Measurements from ENCODE around the gene TXNDC5.
"Not testable (repeated sequence)": the region's sequence is repeated elsewhere in the genome, so short reads cannot be mapped to it uniquely, and the experiment has no call there.

Gene TXNDC5

DNA sequence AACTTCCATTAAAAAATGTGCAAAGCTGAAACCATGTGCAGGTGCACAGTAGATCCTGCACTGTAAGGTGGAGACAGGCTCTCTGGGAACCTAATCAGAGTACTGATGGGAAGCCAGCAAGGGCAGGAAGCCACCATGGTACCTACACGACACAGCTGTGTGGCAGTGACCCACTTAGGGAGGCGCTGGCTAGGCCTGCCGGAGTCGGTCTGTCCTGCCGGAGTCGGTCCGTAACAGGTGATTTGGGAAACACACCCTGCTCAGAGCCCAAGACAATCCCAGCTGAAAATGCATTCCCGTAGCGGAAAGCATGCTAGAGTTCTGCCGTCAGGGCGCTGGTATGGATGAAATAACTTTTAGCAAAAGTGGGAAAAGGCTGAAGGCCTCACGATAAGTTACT is 17.2 kb downstream of the TXNDC5 start:
- ChIA-PET CTCF (no interaction called here), POLR2A (no interaction called here)
- TF ChIP-seq HDGF (IDR thresholded peaks at IDR 0.05; ENCODE audit: borderline replicate concordance) (no peak), FOXM1 (IDR thresholded peaks at IDR 0.05; ENCODE audit: borderline replicate concordance) (no peak), CTBP1 (IDR thresholded peaks at IDR 0.05; ENCODE audit: borderline replicate concordance) (no peak), L3MBTL2 (conservative IDR thresholded peaks at IDR 0.05) (no peak), ZNF384 (IDR thresholded peaks at IDR 0.05) (no peak), BHLHE40 (IDR thresholded peaks at IDR 0.05; ENCODE audit: borderline replicate concordance) (no peak), ELF4 (IDR thresholded peaks at IDR 0.05) (no peak), FOXA1 (IDR thresholded peaks at IDR 0.05) (no peak), LEF1 (IDR thresholded peaks at IDR 0.05; ENCODE audit: borderline replicate concordance) (no peak), NFRKB (IDR thresholded peaks at IDR 0.05) (no peak)
- no peak for DNase-seq (ENCODE audit: extremely low spot score)

DNA sequence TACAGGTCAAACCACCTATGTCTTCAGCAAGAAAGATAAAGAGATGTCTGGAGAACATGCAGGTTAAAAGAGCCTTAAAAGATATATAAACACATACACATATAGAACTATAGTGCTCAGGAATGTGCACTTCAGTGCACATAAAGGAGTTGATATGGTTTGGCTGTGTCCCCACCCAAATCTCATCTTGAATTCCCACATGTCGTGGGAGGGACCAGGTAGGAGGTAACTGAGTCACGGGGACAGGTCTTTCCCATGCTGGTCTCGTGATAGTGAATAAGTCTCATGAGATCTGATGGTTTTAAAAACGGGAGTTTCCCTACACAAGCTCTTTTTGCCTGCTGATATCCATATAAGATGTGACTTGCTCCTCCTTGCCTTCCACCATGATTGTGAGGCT is 18.2 kb downstream of the TXNDC5 start:
- POLR2A ChIA-PET; CTCF ChIA-PET; DNase-seq (ENCODE audit: extremely low spot score): not testable (repeated sequence)

DNA sequence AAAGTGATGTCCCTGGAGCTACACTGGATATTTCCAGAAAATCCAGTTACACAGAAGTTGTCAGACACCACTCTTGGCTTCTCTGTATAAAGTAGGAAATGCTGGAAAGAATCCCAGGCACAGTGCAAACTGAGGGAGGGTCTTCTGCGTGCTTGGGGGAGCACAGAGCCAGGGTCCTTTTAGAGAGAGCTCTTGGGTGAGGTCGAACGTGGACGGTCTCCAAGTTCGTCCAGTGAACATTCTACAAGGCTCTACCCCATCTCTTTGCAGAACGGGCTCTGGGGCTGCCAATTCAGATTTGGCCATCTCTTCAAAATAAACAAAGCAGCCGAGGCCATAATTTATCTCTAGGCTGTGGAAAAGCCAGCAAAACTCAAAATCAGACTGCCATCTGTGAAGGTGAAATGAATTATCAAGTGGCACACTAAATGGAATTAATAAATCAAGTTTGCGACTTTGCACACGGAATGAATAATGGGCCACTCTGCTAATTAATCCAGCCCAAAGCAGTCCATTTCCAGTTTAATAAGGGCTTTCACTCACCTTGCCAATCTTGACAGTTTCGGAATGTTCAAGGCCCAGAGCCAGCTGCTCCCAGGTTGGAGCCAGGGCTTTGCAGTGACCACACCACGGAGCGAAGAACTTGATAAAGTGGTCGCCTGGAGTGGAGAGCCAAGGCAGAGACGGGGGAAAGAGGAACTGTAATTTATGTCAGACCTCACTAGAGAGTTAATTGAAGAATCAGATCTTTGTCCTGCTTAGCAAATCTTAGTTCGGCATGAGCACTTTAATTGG is 19.3 kb downstream of the TXNDC5 start:
- no peak for DNase-seq (ENCODE audit: extremely low spot score)
- CTCF ChIA-PET, result no interaction called here
- POLR2A ChIA-PET, result no interaction called here
- TF ChIP-seq, protein P1, sequence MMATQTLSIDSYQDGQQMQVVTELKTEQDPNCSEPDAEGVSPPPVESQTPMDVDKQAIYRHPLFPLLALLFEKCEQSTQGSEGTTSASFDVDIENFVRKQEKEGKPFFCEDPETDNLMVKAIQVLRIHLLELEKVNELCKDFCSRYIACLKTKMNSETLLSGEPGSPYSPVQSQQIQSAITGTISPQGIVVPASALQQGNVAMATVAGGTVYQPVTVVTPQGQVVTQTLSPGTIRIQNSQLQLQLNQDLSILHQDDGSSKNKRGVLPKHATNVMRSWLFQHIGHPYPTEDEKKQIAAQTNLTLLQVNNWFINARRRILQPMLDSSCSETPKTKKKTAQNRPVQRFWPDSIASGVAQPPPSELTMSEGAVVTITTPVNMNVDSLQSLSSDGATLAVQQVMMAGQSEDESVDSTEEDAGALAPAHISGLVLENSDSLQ (IDR thresholded peaks at IDR 0.05), result no peak
- TF ChIP-seq L3MBTL2 (conservative IDR thresholded peaks at IDR 0.05) (no peak), FOXK2 (IDR thresholded peaks at IDR 0.05) (no peak), FOXA1 (IDR thresholded peaks at IDR 0.05) (no peak), SP1 (IDR thresholded peaks at IDR 0.05) (no peak), LEF1 (IDR thresholded peaks at IDR 0.05; ENCODE audit: borderline replicate concordance) (no peak), ARNT (IDR thresholded peaks at IDR 0.05) (no peak), TARDBP (IDR thresholded peaks at IDR 0.05) (no peak), CTBP1 (IDR thresholded peaks at IDR 0.05; ENCODE audit: borderline replicate concordance) (no peak), ZNF384 (IDR thresholded peaks at IDR 0.05) (no peak), SUZ12 (IDR thresholded peaks at IDR 0.05) (no peak), ELF4 (IDR thresholded peaks at IDR 0.05) (no peak), HDGF (IDR thresholded peaks at IDR 0.05; ENCODE audit: borderline replicate concordance) (no peak), FOXM1 (IDR thresholded peaks at IDR 0.05; ENCODE audit: borderline replicate concordance) (no peak)

DNA sequence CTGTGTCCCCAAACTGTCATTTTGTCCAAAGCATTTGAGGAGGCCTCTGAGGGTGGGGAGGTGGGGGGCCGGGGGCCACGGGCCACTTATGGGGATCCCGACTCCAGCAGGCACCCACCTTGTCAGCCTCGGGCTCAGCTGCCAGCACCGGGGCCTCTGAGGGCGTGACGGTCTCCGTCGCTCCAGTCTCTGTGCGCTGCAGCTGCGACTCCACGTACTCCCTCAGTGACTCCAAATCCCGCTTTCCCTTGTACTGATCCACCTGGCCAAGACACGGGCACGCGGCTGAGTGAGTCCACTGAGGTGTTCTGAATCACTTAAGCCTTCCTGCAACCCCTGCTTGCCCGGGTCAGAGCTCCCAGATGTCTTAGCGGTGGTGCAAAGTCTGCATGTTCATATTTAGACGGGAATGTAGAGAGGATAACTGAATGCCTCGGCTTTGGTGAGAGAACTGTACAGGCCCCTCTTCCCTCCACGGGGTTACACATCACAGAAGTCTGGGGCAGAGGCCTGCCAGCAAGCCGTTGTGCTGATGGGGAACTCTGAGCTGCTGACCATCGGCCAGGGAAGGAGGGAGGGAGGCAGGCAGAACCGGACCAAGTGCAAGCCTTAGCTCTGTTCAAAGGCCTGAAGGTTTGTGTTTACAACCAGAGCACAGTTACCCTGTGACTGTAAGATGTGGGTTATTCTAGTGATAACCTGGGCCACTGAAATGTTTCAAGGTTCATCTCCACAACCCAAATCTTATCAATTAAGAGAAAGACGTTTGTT is 21.8 kb downstream of the TXNDC5 start:
- no peak for DNase-seq (ENCODE audit: extremely low spot score)
- POLR2A ChIA-PET, result no interaction called here
- TF ChIP-seq, protein P1 (IDR thresholded peaks at IDR 0.05), result no peak
- TF ChIP-seq HDGF (IDR thresholded peaks at IDR 0.05; ENCODE audit: borderline replicate concordance), result no peak
- TF ChIP-seq FOXK2 (IDR thresholded peaks at IDR 0.05), result no peak
- no peak for TF ChIP-seq LEF1 (IDR thresholded peaks at IDR 0.05; ENCODE audit: borderline replicate concordance)
- TF ChIP-seq ZNF384 (IDR thresholded peaks at IDR 0.05), result no peak
- no peak for TF ChIP-seq L3MBTL2 (conservative IDR thresholded peaks at IDR 0.05)
- no peak for TF ChIP-seq SP1 (IDR thresholded peaks at IDR 0.05)
- TF ChIP-seq FOXM1 (IDR thresholded peaks at IDR 0.05; ENCODE audit: borderline replicate concordance), result no peak
- no peak for TF ChIP-seq BHLHE40 (IDR thresholded peaks at IDR 0.05; ENCODE audit: borderline replicate concordance)
- TF ChIP-seq ELF4 (IDR thresholded peaks at IDR 0.05), result no peak
- no peak for TF ChIP-seq SUZ12 (IDR thresholded peaks at IDR 0.05)
- CTCF ChIA-PET, result interaction anchor here (0.5 kb wide), 1 partner anchor 88 kb away, joined by 7 read pairs; no protein-coding TSS in a partner anchor

DNA sequence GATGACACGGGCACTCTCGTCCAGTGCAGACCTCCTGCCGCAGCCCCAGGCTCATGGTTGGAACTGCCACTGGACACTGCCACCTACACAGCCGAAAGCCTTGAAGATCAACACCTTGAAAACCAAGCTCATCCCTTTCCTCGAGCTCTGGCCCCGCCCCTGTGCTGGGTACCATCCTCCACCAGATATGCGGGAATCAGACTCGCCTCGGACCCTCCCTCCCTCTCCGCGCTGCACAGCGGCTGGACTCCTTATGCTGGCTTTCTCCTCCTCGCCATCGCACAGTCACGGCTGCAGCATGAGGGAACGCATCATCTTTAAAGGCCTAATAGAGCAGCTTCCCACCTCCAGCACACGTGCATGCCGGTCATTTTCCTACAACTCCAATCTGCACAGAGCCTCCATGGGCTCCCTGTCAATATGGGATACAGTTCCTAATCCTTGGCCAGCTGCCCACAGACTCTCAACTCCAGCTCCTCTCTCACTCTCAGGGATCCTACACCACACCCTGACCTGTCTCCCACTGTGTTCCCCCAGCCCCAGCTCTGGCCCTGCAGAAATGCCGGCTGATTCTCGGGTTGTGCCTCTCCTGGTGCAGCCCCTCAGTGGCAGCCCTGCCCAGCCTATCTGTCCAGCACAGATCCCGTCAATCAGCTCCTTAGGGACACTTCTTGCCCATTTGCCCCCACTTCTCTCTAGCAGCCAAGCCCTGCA is 23.2 kb downstream of the TXNDC5 start:
- no peak for DNase-seq (ENCODE audit: extremely low spot score)
- TF ChIP-seq, protein P1 (IDR thresholded peaks at IDR 0.05), result no peak
- TF ChIP-seq NFRKB (IDR thresholded peaks at IDR 0.05) (no peak), FOXK2 (IDR thresholded peaks at IDR 0.05) (no peak), ARNT (IDR thresholded peaks at IDR 0.05) (no peak), TARDBP (IDR thresholded peaks at IDR 0.05) (no peak), ZNF384 (IDR thresholded peaks at IDR 0.05) (no peak), ELF4 (IDR thresholded peaks at IDR 0.05) (no peak), SP1 (IDR thresholded peaks at IDR 0.05) (no peak), FOXA1 (IDR thresholded peaks at IDR 0.05) (no peak)
- POLR2A ChIA-PET, result no interaction called here
- CTCF ChIA-PET, result no interaction called here

DNA sequence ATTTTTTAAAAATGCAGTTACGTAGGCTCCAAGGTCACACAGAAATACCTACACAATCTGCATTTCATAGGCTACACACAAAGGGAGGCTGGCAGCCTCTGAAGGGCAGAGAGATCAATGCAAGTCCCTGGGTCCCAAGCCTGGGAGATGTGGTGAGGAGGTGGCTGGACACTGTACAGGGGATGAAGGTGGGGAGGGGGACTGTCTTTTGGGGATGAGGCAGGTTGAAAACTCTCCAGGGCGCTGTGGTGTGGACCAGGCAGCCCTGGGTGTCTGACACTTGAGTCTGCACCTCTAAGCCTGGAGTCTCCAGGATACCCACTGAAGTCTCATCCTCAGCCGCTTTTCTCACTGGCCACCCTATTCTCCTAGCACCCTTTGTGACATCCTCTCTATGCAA is 24.5 kb downstream of the TXNDC5 start:
- no peak for DNase-seq (ENCODE audit: extremely low spot score)
- no peak for TF ChIP-seq SP1 (IDR thresholded peaks at IDR 0.05)
- ChIA-PET CTCF (no interaction called here), POLR2A (no interaction called here)
